CD4-positive, alpha-beta memory T cell (primary cell): ENCODE data around the gene PIGR. TPM values are rescaled to one million over a fixed set of nuclear protein-coding genes. Genes with fewer than 3 reads are reported as not detected.

ENCODE experiments used
- CTCF ChIA-PET: fragments of 350-600 bp; sonication (Branson Sonifier 250); formaldehyde crosslinking; loops from one replicate; lab custom pipeline; 2021; ENCODE audit warnings: inconsistent platforms; ENCODE audit not compliant: partially characterized antibody; lab: Charles Lee
- POLR2A ChIA-PET: fragments of 350-600 bp; sonication (Branson Sonifier 250); formaldehyde crosslinking; loops from one replicate; lab custom pipeline; 2021; ENCODE audit not compliant: partially characterized antibody; lab: Charles Lee
- DNase-seq, 5 donors: peaks; one replicate each; pipeline versions ENCODE4 v3.0.0 to v3.0.0-alpha.2; 2020 to 2022; ENCODE audit warnings: mixed read lengths in 1 of 5
- H3K27ac ChIP-seq: one replicate; pipeline ENCODE4 v1.7.0; 2013; ENCODE audit warnings: low read depth, low read length
- H3K27me3 ChIP-seq: 2 replicates; pipeline ENCODE4 v1.7.0; 2013; ENCODE audit warnings: mild to moderate bottlenecking, low read length, moderate library complexity; ENCODE audit not compliant: insufficient read depth
- H3K36me3 ChIP-seq: 2 replicates; pipeline ENCODE4 v1.7.0; 2013; ENCODE audit warnings: mild to moderate bottlenecking, low read length, moderate library complexity; ENCODE audit not compliant: insufficient read depth
- H3K4me1 ChIP-seq: 2 replicates; pipeline ENCODE4 v1.7.0; 2013; ENCODE audit warnings: mild to moderate bottlenecking, low read length, moderate library complexity; ENCODE audit not compliant: insufficient read depth
- H3K4me3 ChIP-seq, 2 donors: one replicate each; pipeline ENCODE4 v1.7.0; 2013; ENCODE audit warnings: low read length in 2 of 2, mild to moderate bottlenecking in 1 of 2
- H3K9me3 ChIP-seq, 2 donors: one replicate each; pipeline ENCODE4 v1.7.0; 2013; ENCODE audit warnings: low read length in 2 of 2, control low read depth in 1 of 2; ENCODE audit not compliant: control insufficient read depth in 1 of 2
- H3K27ac Mint-ChIP-seq, 7 donors: one replicate each; pipeline ENCODE4 v1.8.0; 2020 to 2021; ENCODE audit warnings: mixed read lengths in 7 of 7, mild to moderate bottlenecking in 6 of 7, inconsistent platforms in 3 of 7, moderate library complexity in 3 of 7
- H3K27me3 Mint-ChIP-seq, 2 donors: one replicate each; pipeline ENCODE4 v1.8.0; 2020 to 2021; ENCODE audit warnings: mixed read lengths in 2 of 2
- H3K36me3 Mint-ChIP-seq, 2 donors: one replicate each; pipeline ENCODE4 v1.8.0; 2020 to 2021; ENCODE audit warnings: mixed read lengths in 2 of 2, inconsistent platforms in 1 of 2, mild to moderate bottlenecking in 1 of 2
- H3K4me1 Mint-ChIP-seq, 4 donors: one replicate each; pipeline ENCODE4 v1.8.0; 2020 to 2021; ENCODE audit warnings: mixed read lengths in 4 of 4, mild to moderate bottlenecking in 1 of 4
- H3K4me3 Mint-ChIP-seq, 8 donors: one replicate each; pipeline ENCODE4 v1.8.0; 2020 to 2021; ENCODE audit warnings: mixed read lengths in 8 of 8, mild to moderate bottlenecking in 7 of 8, moderate library complexity in 6 of 8, inconsistent platforms in 3 of 8
- H3K9me3 Mint-ChIP-seq, 8 donors: one replicate each; pipeline ENCODE4 v1.8.0; 2020 to 2021; ENCODE audit warnings: mixed read lengths in 8 of 8, mild to moderate bottlenecking in 5 of 8, inconsistent platforms in 3 of 8, moderate library complexity in 1 of 8
- intact Hi-C: fragments of 100-400 bp; cut with micrococcal nuclease; formaldehyde crosslinking; loops from one replicate; pipeline ENCODE4 v1.15.1; 2023
- polyA plus RNA-seq, 2 donors: library from polyadenylated mRNA; unstranded; fragments of 300-500 nt; fragmentation: Illumina TruSeq; gene quantifications; one replicate each; pipeline ENCODE4 v1.2.3, GENCODE V29; 2021
- total RNA-seq, 2 experiments: library from RNA; stranded (reverse); gene quantifications; one replicate each; pipeline ENCODE4 v1.2.3, GENCODE V29; 2021

The PIGR gene
- total and polyA plus RNA-seq, 4 experiments from 2014 or later: not detected

DNA sequence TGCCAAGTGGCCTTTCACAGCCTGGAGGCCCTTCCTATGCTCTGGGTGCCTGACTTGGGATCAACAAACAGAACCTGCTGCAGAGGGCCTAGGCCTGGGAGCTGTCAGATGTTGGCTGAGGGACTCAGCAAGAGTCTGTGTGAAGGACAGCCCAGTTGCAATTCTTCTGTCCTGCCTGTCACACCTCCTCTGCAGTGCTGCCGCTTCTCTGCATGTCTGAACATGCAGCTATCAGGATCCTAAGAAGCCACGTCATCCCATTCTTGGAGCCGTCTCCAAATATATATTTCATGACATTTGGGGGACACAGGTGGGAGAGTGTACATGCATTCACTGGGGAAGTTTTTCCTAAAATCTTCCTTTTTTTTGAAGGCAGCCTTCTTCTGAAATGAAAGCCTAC lies 15.4 kb upstream of the PIGR start:
- CTCF ChIA-PET: interaction anchor here (0.8 to 2.9 kb wide), 6 partner anchors 9 to 297 kb away, joined by 3 to 11 read pairs (median 4); partner anchors contain the start of gene FCAMR
- H3K27ac Mint-ChIP-seq: no peak overlapping the region

DNA sequence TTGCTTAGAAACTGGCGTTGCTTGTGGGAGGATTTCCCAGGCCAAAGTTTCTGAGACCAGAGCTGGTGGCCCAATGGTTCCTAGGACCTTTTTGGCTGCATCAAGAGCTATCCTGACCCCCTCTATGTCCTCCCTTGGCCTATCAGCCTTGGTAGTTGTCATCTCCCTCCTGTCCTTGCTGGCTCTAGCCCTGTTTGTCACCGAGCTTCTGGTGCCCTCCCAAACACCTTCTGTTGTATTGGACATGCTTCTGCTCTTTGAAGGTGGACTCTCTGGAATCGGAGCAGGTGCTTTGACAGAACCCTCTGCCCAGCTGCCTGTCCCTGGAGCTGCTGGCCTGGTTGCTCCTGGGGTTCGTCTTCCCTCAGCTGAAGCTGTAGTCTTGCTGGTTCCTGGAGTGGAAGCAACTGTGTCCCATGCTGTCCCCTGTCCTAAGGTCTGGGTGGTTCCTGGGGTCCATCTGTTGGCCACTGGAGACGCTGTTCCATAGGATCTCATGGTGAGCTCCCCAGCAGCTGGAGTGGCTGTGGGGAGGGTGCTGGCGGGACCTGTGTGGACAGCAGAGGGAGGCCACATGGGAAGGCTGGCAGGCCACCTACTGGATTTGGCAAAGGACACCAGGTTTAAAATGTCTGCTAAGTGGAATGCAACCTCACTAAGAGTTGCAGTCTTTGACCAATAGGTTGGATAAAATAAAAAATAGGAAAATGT lies 14.6 kb upstream of the PIGR start:
- no peaks in the 10 kb centered on the region for H3K9me3 Mint-ChIP-seq
- intact Hi-C loops: no loop called here
- no peaks in the 10 kb centered on the region for H3K27me3 ChIP-seq
- H3K9me3 ChIP-seq: no peaks in the 10 kb centered on the region
- no peaks in the 10 kb centered on the region for H3K27me3 Mint-ChIP-seq
- H3K4me3 Mint-ChIP-seq: no peak overlapping the region
- CTCF ChIA-PET: interaction anchor here (1.1 to 2.9 kb wide), 2 partner anchors 21 to 27 kb away, joined by 4 to 11 read pairs; no protein-coding TSS in a partner anchor
- DNase-seq: no peak
- no peak overlapping the region for H3K4me3 ChIP-seq
- H3K36me3 Mint-ChIP-seq: no peaks in the 10 kb centered on the region
- H3K27ac Mint-ChIP-seq: no peak overlapping the region
- POLR2A ChIA-PET: no interaction called here
- H3K4me1 ChIP-seq: peaks cover 10% of the 10 kb centered on the region
- H3K27ac ChIP-seq: no peak overlapping the region
- no peaks in the 10 kb centered on the region for H3K36me3 ChIP-seq
- peaks cover 4 to 11% (median 8%) of the 10 kb centered on the region in 4 donors for H3K4me1 Mint-ChIP-seq

More for the DNA sequence above, 15.4 kb upstream of the PIGR start:
- no peaks in the 10 kb centered on the region for H3K36me3 ChIP-seq
- H3K27me3 ChIP-seq: no peaks in the 10 kb centered on the region
- peaks cover 5 to 12% (median 8%) of the 10 kb centered on the region in 4 donors for H3K4me1 Mint-ChIP-seq
- no peak for DNase-seq
- H3K27ac ChIP-seq: no peak overlapping the region
- H3K4me3 Mint-ChIP-seq: no peak overlapping the region
- no peaks in the 10 kb centered on the region for H3K9me3 Mint-ChIP-seq
- H3K9me3 ChIP-seq: no peaks in the 10 kb centered on the region
- intact Hi-C loops: no loop called here
- POLR2A ChIA-PET: interaction anchor here (2.3 kb wide), 1 partner anchor 11 kb away, joined by 5 read pairs; no protein-coding TSS in a partner anchor
- H3K27me3 Mint-ChIP-seq: no peaks in the 10 kb centered on the region
- no peaks in the 10 kb centered on the region for H3K36me3 Mint-ChIP-seq
- peaks cover 10% of the 10 kb centered on the region for H3K4me1 ChIP-seq
- H3K4me3 ChIP-seq: no peak overlapping the region

DNA sequence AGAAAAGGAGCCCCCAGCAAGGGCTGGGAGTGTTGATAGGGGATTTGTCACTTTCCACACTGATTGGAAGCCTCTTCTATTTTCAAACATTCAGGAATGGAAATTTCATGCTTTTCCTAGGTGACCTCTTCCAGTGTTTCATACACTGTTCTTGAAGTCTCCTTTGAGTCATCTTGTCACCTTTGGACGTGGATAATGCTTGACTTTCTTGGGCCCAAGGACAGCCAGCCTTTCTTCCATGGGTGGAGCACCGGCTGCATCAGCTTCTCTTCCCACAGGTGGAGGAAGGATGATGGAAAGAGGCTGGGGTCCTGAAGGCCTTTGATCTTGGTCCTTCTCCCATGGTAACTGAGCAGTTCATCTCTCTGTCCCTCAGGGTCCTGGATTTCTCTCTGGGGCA lies 11.9 kb upstream of the PIGR start:
- no peak overlapping the region for H3K4me3 ChIP-seq
- H3K9me3 Mint-ChIP-seq: no peaks in the 10 kb centered on the region
- intact Hi-C loops: no loop called here
- H3K27ac ChIP-seq: no peak overlapping the region
- H3K9me3 ChIP-seq: no peaks in the 10 kb centered on the region
- peaks cover 10% of the 10 kb centered on the region for H3K4me1 ChIP-seq
- H3K27ac Mint-ChIP-seq: no peak overlapping the region
- POLR2A ChIA-PET: no interaction called here
- no peaks in the 10 kb centered on the region for H3K27me3 Mint-ChIP-seq
- H3K27me3 ChIP-seq: no peaks in the 10 kb centered on the region
- peaks cover 4 to 11% (median 9%) of the 10 kb centered on the region in 4 donors for H3K4me1 Mint-ChIP-seq
- H3K36me3 ChIP-seq: no peaks in the 10 kb centered on the region
- DNase-seq: no peak
- no peak overlapping the region for H3K4me3 Mint-ChIP-seq
- CTCF ChIA-PET: interaction anchor here (1.0 to 1.3 kb wide), 3 partner anchors 15 to 224 kb away, joined by 3 to 4 read pairs (median 3); no protein-coding TSS in a partner anchor
- H3K36me3 Mint-ChIP-seq: no peaks in the 10 kb centered on the region

- peaks cover 8% of the 10 kb centered on the region for H3K4me1 ChIP-seq
- no peaks in the 10 kb centered on the region for H3K27me3 ChIP-seq
- no peak overlapping the region for H3K27ac ChIP-seq
- intact Hi-C loops: no loop called here
- no peak for DNase-seq
- Mint-ChIP-seq H3K9me3 (no peaks in the 10 kb centered on the region), H3K27me3 (no peaks in the 10 kb centered on the region), H3K4me1 (peaks cover 4 to 10% (median 7%) of the 10 kb centered on the region in 4 donors), H3K27ac (peak overlapping the region in 1 of 7 donors; percentile 14), H3K4me3 (no peak overlapping the region), H3K36me3 (no peaks in the 10 kb centered on the region)
- H3K36me3 ChIP-seq: no peaks in the 10 kb centered on the region
- H3K4me3 ChIP-seq: no peak overlapping the region
- CTCF ChIA-PET: interaction anchor here (1.2 to 1.3 kb wide), 2 partner anchors 24 to 223 kb away, joined by 3 to 4 read pairs; no protein-coding TSS in a partner anchor
- POLR2A ChIA-PET: no interaction called here
- H3K9me3 ChIP-seq: no peaks in the 10 kb centered on the region
Measured at GRCh38 chr1:206957639-206958038, 11.4 kb upstream of the PIGR start.

DNA sequence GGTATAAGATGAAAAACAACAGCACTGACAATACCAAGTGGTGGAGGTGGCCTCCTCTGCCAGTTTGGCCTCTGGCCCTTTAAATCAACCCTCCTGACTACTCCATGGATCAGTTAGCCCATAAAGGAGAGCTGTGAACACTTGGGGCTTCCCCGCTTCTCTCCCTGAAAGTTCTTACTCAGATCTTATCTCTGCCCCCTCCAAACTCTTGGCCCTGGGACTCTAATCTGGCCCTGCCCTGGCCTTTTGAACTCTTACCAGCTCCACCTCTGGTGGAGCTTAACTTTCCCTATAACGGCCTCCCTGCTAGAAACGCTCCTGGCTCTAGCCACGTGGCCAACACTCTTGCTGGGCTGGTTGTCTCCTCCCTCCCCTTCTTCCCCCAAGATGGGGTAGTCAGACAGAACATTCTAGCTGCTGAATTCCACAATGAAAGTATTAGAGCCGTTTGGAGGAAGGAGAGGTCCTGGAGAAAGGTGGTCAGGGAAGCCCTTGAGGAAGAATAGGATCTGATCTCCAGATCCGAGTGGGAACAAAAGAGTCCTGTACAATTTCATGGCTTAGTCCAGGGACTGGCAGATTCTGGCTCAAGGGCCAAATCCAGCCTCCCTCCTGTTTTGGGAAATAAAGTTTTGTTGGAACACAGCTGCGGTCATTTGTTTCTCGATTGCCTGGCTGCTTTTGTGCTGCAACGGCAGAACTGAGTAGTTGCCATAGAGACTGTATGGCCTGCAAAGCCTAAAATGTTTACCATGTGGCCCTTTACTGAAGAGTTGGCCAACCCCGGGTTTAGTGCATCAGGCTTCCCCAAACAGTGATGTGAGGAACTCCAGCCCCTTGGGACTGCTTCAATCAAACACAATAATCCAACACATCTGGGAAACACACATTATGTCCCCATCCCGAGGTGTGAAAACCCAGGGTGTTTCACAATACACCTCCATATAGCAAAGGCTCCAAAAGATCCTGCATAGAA lies 9.5 kb upstream of the PIGR start:
- no peaks in the 10 kb centered on the region for H3K36me3 Mint-ChIP-seq
- H3K4me3 ChIP-seq: no peak overlapping the region
- ChIA-PET CTCF (interaction anchor here (1.0 to 1.8 kb wide), 3 partner anchors 10 to 43 kb away, joined by 3 to 5 read pairs (median 3); no protein-coding TSS in a partner anchor), POLR2A (no interaction called here)
- H3K9me3 Mint-ChIP-seq: peaks cover 0 to 2% (median 0%) of the 10 kb centered on the region in 8 donors
- H3K4me3 Mint-ChIP-seq: no peak overlapping the region
- H3K4me1 Mint-ChIP-seq: peaks cover 0 to 4% (median 0%) of the 10 kb centered on the region in 4 donors
- H3K27ac ChIP-seq: no peak overlapping the region
- peak overlapping the region in 2 of 7 donors; percentile 15 to 56 for H3K27ac Mint-ChIP-seq
- no peaks in the 10 kb centered on the region for H3K27me3 ChIP-seq
- no peaks in the 10 kb centered on the region for H3K4me1 ChIP-seq
- H3K9me3 ChIP-seq: no peaks in the 10 kb centered on the region
- no peaks in the 10 kb centered on the region for H3K27me3 Mint-ChIP-seq
- intact Hi-C loops: no loop called here
- H3K36me3 ChIP-seq: no peaks in the 10 kb centered on the region
- DNase-seq: no peak

DNA sequence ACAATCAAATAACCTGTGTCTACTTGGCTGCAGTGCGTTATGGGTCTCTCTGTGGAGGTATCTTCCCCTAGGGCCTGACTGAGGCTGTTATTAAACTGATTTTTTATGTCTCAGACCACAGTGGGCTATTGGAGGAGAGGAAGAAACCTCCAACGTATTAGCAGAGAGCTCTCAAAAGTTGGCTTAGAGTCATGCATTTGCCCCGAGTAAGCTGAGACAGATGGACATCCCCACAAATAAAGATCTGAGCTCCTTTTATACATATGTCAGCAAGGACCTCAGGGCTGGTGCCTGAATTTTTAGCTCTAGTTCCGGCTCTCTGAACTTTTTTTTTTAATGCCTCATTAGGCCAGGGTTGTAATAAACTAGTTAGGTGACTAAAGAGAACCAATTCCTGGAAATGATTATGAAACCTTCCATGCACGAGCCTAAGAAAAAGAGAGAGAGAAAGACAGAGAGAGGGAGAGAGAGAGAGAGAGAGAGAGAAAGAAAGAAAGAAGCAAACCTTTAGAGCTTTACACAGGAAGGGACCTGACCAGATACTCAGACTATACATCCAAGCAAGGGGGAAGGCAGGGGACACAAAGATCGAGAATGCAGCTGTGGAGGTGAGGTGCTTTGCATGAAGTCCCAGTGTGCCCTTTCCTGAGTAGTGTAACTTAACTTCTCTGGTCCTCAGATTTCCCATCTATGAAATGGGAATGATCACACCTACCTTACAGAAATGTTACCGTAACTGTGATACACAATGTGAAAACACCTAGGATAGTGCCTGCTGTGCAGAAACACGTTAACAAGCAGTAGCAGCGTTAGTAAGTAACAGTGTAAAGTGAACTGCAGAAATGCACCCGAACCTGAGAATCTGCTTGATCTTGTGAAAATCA lies 8.4 kb upstream of the PIGR start:
- H3K4me1 Mint-ChIP-seq: peaks cover 0 to 4% (median 0%) of the 10 kb centered on the region in 4 donors
- no peaks in the 10 kb centered on the region for H3K36me3 ChIP-seq
- no peak for DNase-seq
- no peaks in the 10 kb centered on the region for H3K27me3 ChIP-seq
- no peaks in the 10 kb centered on the region for H3K9me3 ChIP-seq
- no peaks in the 10 kb centered on the region for H3K4me1 ChIP-seq
- ChIA-PET CTCF (interaction anchor here (0.7 to 1.8 kb wide), 5 partner anchors 13 to 220 kb away, joined by 3 to 13 read pairs (median 4); partner anchors contain the start of gene IL20), POLR2A (interaction anchor here (0.6 kb wide), 1 partner anchor 63 kb away, joined by 4 read pairs; no protein-coding TSS in a partner anchor)
- no peak overlapping the region for H3K4me3 Mint-ChIP-seq
- no peaks in the 10 kb centered on the region for H3K36me3 Mint-ChIP-seq
- no peak overlapping the region for H3K27ac ChIP-seq
- peaks cover 0 to 4% (median 0%) of the 10 kb centered on the region in 8 donors for H3K9me3 Mint-ChIP-seq
- H3K4me3 ChIP-seq: no peak overlapping the region
- intact Hi-C loops: no loop called here
- peak overlapping the region in 3 of 7 donors; percentile 26 to 58 (median 44) for H3K27ac Mint-ChIP-seq
- H3K27me3 Mint-ChIP-seq: no peaks in the 10 kb centered on the region
